LNCAP (cell line): Measurements from ENCODE around the gene NCK2.

ENCODE experiments used
- TF ChIP-seq, protein P1 (sequence below): fragments of 450-650 bp; IDR thresholded peaks from 2 replicates; pipeline ENCODE4 v1.5.1; 2017; ENCODE audit warnings: mild to moderate bottlenecking

Gene NCK2

DNA sequence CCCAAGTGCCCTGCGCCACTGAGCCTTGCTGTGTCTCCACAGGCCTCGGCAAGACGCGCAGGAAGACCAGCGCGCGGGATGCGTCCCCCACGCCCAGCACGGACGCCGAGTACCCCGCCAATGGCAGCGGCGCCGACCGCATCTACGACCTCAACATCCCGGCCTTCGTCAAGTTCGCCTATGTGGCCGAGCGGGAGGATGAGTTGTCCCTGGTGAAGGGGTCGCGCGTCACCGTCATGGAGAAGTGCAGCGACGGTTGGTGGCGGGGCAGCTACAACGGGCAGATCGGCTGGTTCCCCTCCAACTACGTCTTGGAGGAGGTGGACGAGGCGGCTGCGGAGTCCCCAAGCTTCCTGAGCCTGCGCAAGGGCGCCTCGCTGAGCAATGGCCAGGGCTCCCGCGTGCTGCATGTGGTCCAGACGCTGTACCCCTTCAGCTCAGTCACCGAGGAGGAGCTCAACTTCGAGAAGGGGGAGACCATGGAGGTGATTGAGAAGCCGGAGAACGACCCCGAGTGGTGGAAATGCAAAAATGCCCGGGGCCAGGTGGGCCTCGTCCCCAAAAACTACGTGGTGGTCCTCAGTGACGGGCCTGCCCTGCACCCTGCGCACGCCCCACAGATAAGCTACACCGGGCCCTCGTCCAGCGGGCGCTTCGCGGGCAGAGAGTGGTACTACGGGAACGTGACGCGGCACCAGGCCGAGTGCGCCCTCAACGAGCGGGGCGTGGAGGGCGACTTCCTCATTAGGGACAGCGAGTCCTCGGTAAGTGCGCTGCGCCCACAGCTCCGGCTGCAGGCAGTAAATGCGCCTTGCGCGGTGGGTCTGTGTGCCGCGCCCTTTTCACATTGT, 136.8 kb downstream of the NCK2 start:
- TF ChIP-seq, protein P1, sequence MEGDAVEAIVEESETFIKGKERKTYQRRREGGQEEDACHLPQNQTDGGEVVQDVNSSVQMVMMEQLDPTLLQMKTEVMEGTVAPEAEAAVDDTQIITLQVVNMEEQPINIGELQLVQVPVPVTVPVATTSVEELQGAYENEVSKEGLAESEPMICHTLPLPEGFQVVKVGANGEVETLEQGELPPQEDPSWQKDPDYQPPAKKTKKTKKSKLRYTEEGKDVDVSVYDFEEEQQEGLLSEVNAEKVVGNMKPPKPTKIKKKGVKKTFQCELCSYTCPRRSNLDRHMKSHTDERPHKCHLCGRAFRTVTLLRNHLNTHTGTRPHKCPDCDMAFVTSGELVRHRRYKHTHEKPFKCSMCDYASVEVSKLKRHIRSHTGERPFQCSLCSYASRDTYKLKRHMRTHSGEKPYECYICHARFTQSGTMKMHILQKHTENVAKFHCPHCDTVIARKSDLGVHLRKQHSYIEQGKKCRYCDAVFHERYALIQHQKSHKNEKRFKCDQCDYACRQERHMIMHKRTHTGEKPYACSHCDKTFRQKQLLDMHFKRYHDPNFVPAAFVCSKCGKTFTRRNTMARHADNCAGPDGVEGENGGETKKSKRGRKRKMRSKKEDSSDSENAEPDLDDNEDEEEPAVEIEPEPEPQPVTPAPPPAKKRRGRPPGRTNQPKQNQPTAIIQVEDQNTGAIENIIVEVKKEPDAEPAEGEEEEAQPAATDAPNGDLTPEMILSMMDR, result no peak

DNA sequence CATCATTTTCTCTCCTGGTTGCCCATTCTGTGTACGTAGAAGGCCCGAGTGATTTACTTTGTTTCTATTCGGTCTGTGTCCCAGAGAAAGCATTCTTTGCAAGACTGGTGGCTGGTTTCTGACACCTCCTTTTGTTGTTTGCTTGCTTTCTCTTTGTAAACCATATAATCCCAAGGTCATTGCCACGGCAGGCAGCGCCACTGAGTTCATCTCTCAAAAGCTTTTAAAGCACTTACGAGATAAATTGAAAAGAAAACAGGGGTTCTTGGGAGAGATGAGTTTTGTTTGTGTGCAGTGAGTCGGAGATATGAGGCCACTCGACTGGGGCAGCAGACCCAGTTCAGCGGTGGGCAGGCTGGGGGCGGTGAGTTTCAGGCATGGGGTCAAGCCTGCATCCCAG, 137.6 kb downstream of the NCK2 start:
- TF ChIP-seq, protein P1, result no peak

DNA sequence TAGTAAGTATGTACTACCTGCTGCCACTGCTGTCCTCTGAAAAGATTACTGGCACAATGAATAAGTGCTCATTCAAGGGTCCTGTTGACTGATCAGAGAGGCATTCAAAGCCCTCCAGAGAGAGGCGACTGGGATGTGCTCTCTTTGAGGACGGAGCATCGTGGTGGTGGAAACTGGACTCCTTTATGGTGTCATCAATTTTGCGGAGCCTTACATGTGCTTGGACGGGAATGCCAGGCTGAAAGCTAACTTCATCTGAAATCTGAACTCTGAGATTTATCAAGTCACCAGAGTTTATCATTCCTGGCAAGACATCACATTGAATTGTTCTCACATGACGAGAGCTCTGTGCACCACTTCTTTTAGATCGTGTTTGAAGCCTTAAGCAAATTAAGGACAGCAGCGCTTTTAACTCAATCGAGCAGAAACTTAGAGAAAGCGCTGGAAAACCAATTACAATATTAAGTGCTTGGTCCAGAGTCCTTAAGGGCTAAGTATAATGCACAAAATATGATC, 138.3 kb downstream of the NCK2 start:
- TF ChIP-seq, protein P1, result no peak

DNA sequence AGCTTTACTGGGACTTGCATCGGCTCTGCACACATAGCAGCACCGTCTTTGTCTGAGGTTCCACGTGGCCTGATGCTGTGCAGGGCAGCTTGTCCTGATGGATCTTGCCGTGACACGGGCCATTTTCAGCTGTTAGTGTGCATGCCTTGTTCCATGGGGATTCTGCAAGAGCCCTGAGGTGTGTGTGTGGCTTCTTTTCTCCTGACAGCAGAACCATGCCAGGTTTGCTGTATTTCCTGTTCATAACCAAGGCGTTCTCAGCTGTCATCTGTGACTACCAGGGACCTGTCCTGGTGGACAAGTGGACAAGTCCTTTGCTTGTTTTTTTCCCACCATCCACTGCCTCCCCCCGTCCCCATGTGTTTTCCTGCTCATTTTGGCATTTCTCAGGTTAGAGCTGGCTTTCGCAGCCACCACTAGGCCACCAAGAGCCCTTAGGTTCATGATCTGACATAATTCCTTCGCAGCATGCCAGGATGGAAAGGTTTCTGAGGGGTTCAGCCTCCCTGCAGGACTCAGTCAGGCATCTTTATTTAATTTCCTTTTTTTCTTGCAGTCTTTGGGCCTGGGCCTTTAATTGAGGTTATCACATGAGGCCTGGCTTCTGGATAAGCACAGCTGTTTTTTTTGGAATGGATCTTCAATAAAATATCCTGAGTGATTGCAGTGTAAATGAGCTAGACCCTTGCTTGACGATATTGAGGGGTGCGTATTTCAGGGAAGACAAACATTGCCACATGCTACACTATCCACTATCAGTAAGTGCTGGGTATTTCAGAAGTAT, 139.4 kb downstream of the NCK2 start:
- TF ChIP-seq, protein P1, result no peak

DNA sequence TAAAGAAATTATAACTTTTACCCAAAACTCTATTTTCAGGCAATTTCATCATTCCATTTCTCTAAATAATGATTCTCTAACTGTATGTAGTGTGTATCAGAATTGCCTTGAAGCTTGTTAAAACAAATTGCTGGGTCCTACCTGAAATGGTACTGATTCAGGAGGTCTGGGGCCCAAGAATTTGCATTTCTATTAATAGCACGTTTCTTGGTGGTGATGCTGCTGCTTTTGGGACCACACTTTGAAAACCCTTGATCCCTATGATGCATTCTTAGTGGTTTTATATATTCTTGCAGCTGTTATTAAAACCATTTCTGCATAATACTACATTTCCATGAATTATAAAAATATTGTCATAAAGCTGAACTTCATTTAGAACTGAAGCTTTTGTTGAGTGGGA, 140.7 kb downstream of the NCK2 start:
- TF ChIP-seq, protein P1, result no peak

DNA sequence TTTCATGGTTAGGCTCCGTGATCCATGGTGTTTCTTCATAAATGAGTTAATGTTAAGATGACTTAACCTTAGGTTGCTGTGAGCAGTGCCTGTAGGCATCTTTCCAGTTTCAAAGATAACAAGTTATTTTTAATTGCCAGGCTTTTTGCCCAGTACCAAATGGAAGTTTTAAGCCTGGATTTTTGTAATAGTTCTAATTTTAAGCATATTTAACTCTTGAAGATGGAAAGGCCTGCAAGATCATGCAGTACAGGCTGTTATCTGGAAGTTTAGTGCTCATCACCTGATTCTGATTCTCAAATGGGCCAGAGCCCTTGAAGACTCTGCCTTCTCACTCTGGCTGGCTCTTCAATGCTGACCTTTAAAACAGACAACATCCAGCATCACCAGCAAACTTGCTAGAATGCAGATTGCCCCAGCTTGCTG, 141.3 kb downstream of the NCK2 start:
- TF ChIP-seq, protein P1, result no peak

DNA sequence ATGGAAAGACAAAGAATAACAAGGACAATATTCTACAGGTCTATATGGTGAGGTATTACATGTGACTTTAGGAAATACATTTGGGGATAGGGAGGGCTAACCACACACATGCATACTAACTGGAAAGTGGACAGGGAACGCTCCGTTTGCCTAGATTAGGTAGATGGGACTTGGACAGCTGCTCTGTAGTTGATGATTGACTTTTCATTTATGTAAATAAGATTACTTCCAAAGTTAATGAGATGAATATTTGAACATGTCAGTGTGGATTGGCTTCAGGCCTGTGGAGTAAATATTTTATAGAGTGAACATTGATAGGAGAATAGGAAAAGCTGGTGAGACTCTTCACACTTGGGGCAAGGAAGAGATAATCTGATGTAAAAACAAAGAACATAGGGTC, 142.0 kb downstream of the NCK2 start:
- TF ChIP-seq, protein P1, result no peak
